HG02852 (cell line): Measurements from ENCODE around the gene SPC24.
"Not testable (repeated sequence)": the region's sequence is repeated elsewhere in the genome, so short reads cannot be mapped to it uniquely, and the experiment has no call there.

Experiments
- ATAC-seq: cut with Tn5 transposase; IDR thresholded peaks from one replicate; pipeline ENCODE4 v1.9.1; 2021; ENCODE audit warnings: mild to moderate bottlenecking, moderate library complexity; ENCODE audit not compliant: unreplicated experiment

SPC24 gene

GRCh38 chr19:11192957-11193939 is 37.7 kb upstream of the SPC24 start:
- no peak for ATAC-seq

- no peak for ATAC-seq
Observed at GRCh38 chr19:11191934-11192333, 36.4 kb upstream of the SPC24 start.

GRCh38 chr19:11191273-11191755 is 35.7 kb upstream of the SPC24 start:
- ATAC-seq = no peak

GRCh38 chr19:11190501-11190900 is 34.9 kb upstream of the SPC24 start:
- no peak for ATAC-seq

GRCh38 chr19:11187441-11187840 is 31.9 kb upstream of the SPC24 start:
- ATAC-seq = no peak

GRCh38 chr19:11182994-11183393 is 27.4 kb upstream of the SPC24 start:
- no peak for ATAC-seq

- no peak for ATAC-seq
Observed at GRCh38 chr19:11181488-11181887, 25.9 kb upstream of the SPC24 start.

- ATAC-seq = not testable (repeated sequence)
Observed at GRCh38 chr19:11180975-11181374, 25.4 kb upstream of the SPC24 start.

- ATAC-seq = no peak
Observed at GRCh38 chr19:11180346-11180745, 24.8 kb upstream of the SPC24 start.

- ATAC-seq = no peak
Observed at GRCh38 chr19:11179716-11180297, 24.2 kb upstream of the SPC24 start.

- not testable (repeated sequence) for ATAC-seq
Observed at GRCh38 chr19:11179145-11179465, 23.5 kb upstream of the SPC24 start.

- no peak for ATAC-seq
Observed at GRCh38 chr19:11177592-11177991, 22.0 kb upstream of the SPC24 start.

- no peak for ATAC-seq
Observed at GRCh38 chr19:11176466-11177193, 21.0 kb upstream of the SPC24 start.

- ATAC-seq = no peak
Observed at GRCh38 chr19:11175920-11176319, 20.3 kb upstream of the SPC24 start.

- no peak for ATAC-seq
Observed at GRCh38 chr19:11174336-11174735, 18.8 kb upstream of the SPC24 start.

- no peak for ATAC-seq
Observed at GRCh38 chr19:11173516-11174155, 18.1 kb upstream of the SPC24 start.

GRCh38 chr19:11172576-11172975 is 17.0 kb upstream of the SPC24 start:
- no peak for ATAC-seq

GRCh38 chr19:11171144-11171543 is 15.6 kb upstream of the SPC24 start:
- no peak for ATAC-seq

- ATAC-seq = no peak
Observed at GRCh38 chr19:11169896-11170678, 14.5 kb upstream of the SPC24 start.

GRCh38 chr19:11168568-11168967 is 13.0 kb upstream of the SPC24 start:
- no peak for ATAC-seq
